ENCODE measurements around the gene SSMEM1. TPM values are rescaled to one million over a fixed set of nuclear protein-coding genes. Genes with fewer than 3 reads are reported as not detected.

SSMEM1 gene
- total and polyA plus RNA-seq, 2 of the 4 experiments (the other 2 are of a cell fraction) = 0.07 TPM; not detected in 1

DNA sequence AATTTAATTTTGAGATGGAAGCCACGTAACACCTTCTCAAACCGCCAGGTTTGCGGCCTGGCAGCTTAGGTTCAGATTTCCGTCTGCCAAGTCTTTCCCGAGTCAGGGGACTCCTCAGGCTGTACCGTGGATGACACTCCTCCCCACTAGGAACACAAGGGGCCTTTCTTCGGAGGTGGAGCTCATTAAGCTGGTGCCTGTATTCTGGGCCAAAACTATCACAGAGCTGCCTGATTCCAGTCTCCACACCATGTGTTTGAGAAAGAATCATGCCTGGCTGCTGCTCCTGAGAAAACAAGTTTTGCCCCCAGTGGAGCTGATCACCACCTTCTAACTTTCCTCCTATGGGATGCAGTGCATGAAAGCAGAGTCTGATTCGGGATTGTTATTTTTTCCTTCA is 47.2 kb upstream of the SSMEM1 start:
- Histone ChIP-seq H3K23ac (ENCODE audit: low read depth, low read length) (no peak overlapping the region), H3K4ac (ENCODE audit: low read depth, low read length) (no peak overlapping the region), H3K9me1 (ENCODE audit: insufficient read depth, low read length) (no peaks in the 10 kb centered on the region), H3K4me2 (ENCODE audit: low read depth, low read length) (no peak overlapping the region), H4K5ac (ENCODE audit: low read depth, low read length) (no peak overlapping the region), H4K20me1 (ENCODE audit: insufficient read depth, low read length) (no peaks in the 10 kb centered on the region), H3K4me1 (ENCODE audit: control insufficient read depth, insufficient read depth, low read length) (no peaks in the 10 kb centered on the region), H3K9me3 (ENCODE audit: control insufficient read depth, insufficient read depth, low read length) (peaks cover 3% of the 10 kb centered on the region; the same call in 1 of the 2 replicates), H3K79me1 (ENCODE audit: low read depth in 1 of 2, low read length in 2 of 2) (no peaks in the 10 kb centered on the region), H3K27me3 (ENCODE audit: control insufficient read depth, insufficient read depth, low read length) (no peaks in the 10 kb centered on the region), H3K27ac (ENCODE audit: insufficient read depth, low read length) (no peak overlapping the region), H2BK5ac (ENCODE audit: low read depth, low read length, poor library complexity, severe bottlenecking) (no peak overlapping the region), H3K4me3 (ENCODE audit: insufficient read depth, low read depth, low read length) (no peak overlapping the region), H2AK9ac (replicated peaks; ENCODE audit: low read depth, low read length, poor library complexity) (no peak overlapping the region), H2BK20ac (ENCODE audit: low read depth, low read length) (no peak overlapping the region), H3K18ac (ENCODE audit: low read depth, low read length) (no peak overlapping the region), H4K91ac (ENCODE audit: insufficient read depth, low read depth, low read length) (no peak overlapping the region), H3K14ac (replicated peaks; ENCODE audit: low read depth, low read length) (no peak overlapping the region), H2BK15ac (ENCODE audit: low read depth, low read length) (no peak overlapping the region), H3K36me3 (ENCODE audit: control insufficient read depth, insufficient read depth, low read length) (peaks cover 13% of the 10 kb centered on the region), H3K56ac (ENCODE audit: extremely low read depth, insufficient read depth, low read length) (no peak overlapping the region), H3K9ac (ENCODE audit: low read depth, low read length) (no peak overlapping the region), H4K8ac (ENCODE audit: low read depth in 2 of 2, low read length in 2 of 2) (no peak overlapping the region), H2AK5ac (ENCODE audit: low read depth, low read length) (no peak overlapping the region), H2AFZ (replicated peaks; ENCODE audit: low read length, poor library complexity) (no peak overlapping the region), H2BK120ac (ENCODE audit: low read depth, low read length) (no peak overlapping the region)
- BruUV-seq (replicated peaks) = no TSS peak
- in situ Hi-C loops (cut with MboI; ENCODE audit: low sequenced_read_pairs) (no loop called here), intact Hi-C loops (cut with micrococcal nuclease) (no loop called here), dilution Hi-C loops (cut with HindIII; ENCODE audit: low sequenced_read_pairs, unreplicated experiment) (no loop called here)
- 99% methylated on average over 6 of the region's 8 CpGs; no CpG with 5 or more reads in 1 of the 2 experiments for WGBS, 2 experiments (ENCODE audit: extremely low coverage in 2 of 2, insufficient read length in 1 of 2)
- POLR2A ChIA-PET (ENCODE audit: unreplicated experiment) = no interaction called here
- CTCF ChIA-PET = interaction anchor here (0.6 kb wide), 1 partner anchor 64 kb away, joined by 3 read pairs; no protein-coding TSS in a partner anchor
- DNase-seq = no peak
- ATAC-seq (ENCODE audit: low read depth) = no peak
- TF ChIP-seq, protein P1, sequence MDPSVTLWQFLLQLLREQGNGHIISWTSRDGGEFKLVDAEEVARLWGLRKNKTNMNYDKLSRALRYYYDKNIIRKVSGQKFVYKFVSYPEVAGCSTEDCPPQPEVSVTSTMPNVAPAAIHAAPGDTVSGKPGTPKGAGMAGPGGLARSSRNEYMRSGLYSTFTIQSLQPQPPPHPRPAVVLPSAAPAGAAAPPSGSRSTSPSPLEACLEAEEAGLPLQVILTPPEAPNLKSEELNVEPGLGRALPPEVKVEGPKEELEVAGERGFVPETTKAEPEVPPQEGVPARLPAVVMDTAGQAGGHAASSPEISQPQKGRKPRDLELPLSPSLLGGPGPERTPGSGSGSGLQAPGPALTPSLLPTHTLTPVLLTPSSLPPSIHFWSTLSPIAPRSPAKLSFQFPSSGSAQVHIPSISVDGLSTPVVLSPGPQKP (IDR thresholded peaks at IDR 0.05; ENCODE audit: borderline replicate concordance, low read depth, low read length) = no peak
- TF ChIP-seq BHLHE40 (IDR thresholded peaks at IDR 0.05; ENCODE audit: low read depth, low read length) = no peak
- TF ChIP-seq, protein P2, sequence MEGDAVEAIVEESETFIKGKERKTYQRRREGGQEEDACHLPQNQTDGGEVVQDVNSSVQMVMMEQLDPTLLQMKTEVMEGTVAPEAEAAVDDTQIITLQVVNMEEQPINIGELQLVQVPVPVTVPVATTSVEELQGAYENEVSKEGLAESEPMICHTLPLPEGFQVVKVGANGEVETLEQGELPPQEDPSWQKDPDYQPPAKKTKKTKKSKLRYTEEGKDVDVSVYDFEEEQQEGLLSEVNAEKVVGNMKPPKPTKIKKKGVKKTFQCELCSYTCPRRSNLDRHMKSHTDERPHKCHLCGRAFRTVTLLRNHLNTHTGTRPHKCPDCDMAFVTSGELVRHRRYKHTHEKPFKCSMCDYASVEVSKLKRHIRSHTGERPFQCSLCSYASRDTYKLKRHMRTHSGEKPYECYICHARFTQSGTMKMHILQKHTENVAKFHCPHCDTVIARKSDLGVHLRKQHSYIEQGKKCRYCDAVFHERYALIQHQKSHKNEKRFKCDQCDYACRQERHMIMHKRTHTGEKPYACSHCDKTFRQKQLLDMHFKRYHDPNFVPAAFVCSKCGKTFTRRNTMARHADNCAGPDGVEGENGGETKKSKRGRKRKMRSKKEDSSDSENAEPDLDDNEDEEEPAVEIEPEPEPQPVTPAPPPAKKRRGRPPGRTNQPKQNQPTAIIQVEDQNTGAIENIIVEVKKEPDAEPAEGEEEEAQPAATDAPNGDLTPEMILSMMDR (conservative IDR thresholded peaks at IDR 0.05; ENCODE audit: low read depth, low read length) = no peak
- no peak for TF ChIP-seq MXI1 (IDR thresholded peaks at IDR 0.05; ENCODE audit: borderline replicate concordance, low read depth, low read length)
- no peak for TF ChIP-seq RFX5 (IDR thresholded peaks at IDR 0.05; ENCODE audit: low read depth, low read length)
- no peak for TF ChIP-seq POLR2A (IDR thresholded peaks at IDR 0.05; ENCODE audit: low read depth, low read length)
- TF ChIP-seq SMC3 (IDR thresholded peaks at IDR 0.05; ENCODE audit: low read depth, low read length) = no peak
- no peak for TF ChIP-seq MAFK (IDR thresholded peaks at IDR 0.05; ENCODE audit: low read depth, low read length)
- TF ChIP-seq CHD1 (IDR thresholded peaks at IDR 0.05; ENCODE audit: low read depth, low read length) = no peak
- no peak for TF ChIP-seq FOS (IDR thresholded peaks at IDR 0.05; ENCODE audit: low read depth, low read length)

Data from IMR-90 (cell line).